ENCODE results near the gene C8G. TPM values are rescaled to one million over a fixed set of nuclear protein-coding genes. Genes with fewer than 3 reads are reported as not detected.

The C8G gene
- polyA plus RNA-seq, 1 donor from 2014 or later = not detected

GRCh38 chr9:136963751-136964150 is 18.7 kb downstream of the C8G start:
- Histone ChIP-seq H3F3A (ENCODE audit: insufficient read depth, low read length, poor library complexity, severe bottlenecking) (no peaks in the 10 kb centered on the region), H3K4me3 (ENCODE audit: low read length) (no peak overlapping the region), H3K27me3 (ENCODE audit: insufficient read depth, low read depth, low read length) (no peaks in the 10 kb centered on the region), H3K9me3 (ENCODE audit: low read length) (no peaks in the 10 kb centered on the region), H3K27ac (ENCODE audit: low read length) (no peak overlapping the region), H3K79me2 (replicated peaks; ENCODE audit: insufficient read depth, low read length) (no peaks in the 10 kb centered on the region), H3K4me2 (ENCODE audit: low read length) (no peak overlapping the region), H3K9ac (ENCODE audit: low read length) (no peak overlapping the region), H2AFZ (ENCODE audit: low read depth, low read length) (no peak overlapping the region), H4K20me1 (ENCODE audit: insufficient read depth) (no peaks in the 10 kb centered on the region), H3K36me3 (ENCODE audit: insufficient read depth, low read length) (no peaks in the 10 kb centered on the region), H3K9me2 (ENCODE audit: insufficient read depth, low read length) (no peaks in the 10 kb centered on the region)
- no peak for TF ChIP-seq POLR2AphosphoS5 (IDR thresholded peaks at IDR 0.05)
- no peak for TF ChIP-seq REST (IDR thresholded peaks at IDR 0.05; ENCODE audit: borderline replicate concordance)
- TF ChIP-seq RAD21 (conservative IDR thresholded peaks at IDR 0.05) = no peak
- TF ChIP-seq EP300 (conservative IDR thresholded peaks at IDR 0.05; ENCODE audit: poor library complexity, severe bottlenecking) = no peak
- no peak for TF ChIP-seq EZH2 (IDR thresholded peaks at IDR 0.05; ENCODE audit: borderline replicate concordance, insufficient read depth, low read length, poor library complexity, severe bottlenecking)
- no peak for TF ChIP-seq TAF1 (IDR thresholded peaks at IDR 0.05; ENCODE audit: low read depth)
- TF ChIP-seq CTCF (IDR thresholded peaks at IDR 0.05; ENCODE audit: poor library complexity, severe bottlenecking) = no peak
- TF ChIP-seq MXI1 (conservative IDR thresholded peaks at IDR 0.05; ENCODE audit: poor library complexity, severe bottlenecking) = no peak
- TF ChIP-seq SMC3 (conservative IDR thresholded peaks at IDR 0.05; ENCODE audit: poor library complexity) = no peak

- TF ChIP-seq EZH2 (IDR thresholded peaks at IDR 0.05; ENCODE audit: borderline replicate concordance, insufficient read depth, low read length, poor library complexity, severe bottlenecking) (no peak), EP300 (conservative IDR thresholded peaks at IDR 0.05; ENCODE audit: poor library complexity, severe bottlenecking) (no peak), SMC3 (conservative IDR thresholded peaks at IDR 0.05; ENCODE audit: poor library complexity) (no peak), POLR2AphosphoS5 (IDR thresholded peaks at IDR 0.05) (no peak), MXI1 (conservative IDR thresholded peaks at IDR 0.05; ENCODE audit: poor library complexity, severe bottlenecking) (no peak), TAF1 (IDR thresholded peaks at IDR 0.05; ENCODE audit: low read depth) (no peak), CTCF (IDR thresholded peaks at IDR 0.05; ENCODE audit: poor library complexity, severe bottlenecking) (no peak), RAD21 (conservative IDR thresholded peaks at IDR 0.05) (no peak), REST (IDR thresholded peaks at IDR 0.05; ENCODE audit: borderline replicate concordance) (no peak)
- no peaks in the 10 kb centered on the region for H4K20me1 ChIP-seq (ENCODE audit: insufficient read depth)
- no peaks in the 10 kb centered on the region for H3K36me3 ChIP-seq (ENCODE audit: insufficient read depth, low read length)
- H3F3A ChIP-seq (ENCODE audit: insufficient read depth, low read length, poor library complexity, severe bottlenecking) = no peaks in the 10 kb centered on the region
- no peaks in the 10 kb centered on the region for H3K9me3 ChIP-seq (ENCODE audit: low read length)
- no peak overlapping the region for H3K4me2 ChIP-seq (ENCODE audit: low read length)
- no peaks in the 10 kb centered on the region for H3K79me2 ChIP-seq (replicated peaks; ENCODE audit: insufficient read depth, low read length)
- no peak overlapping the region for H3K4me3 ChIP-seq (ENCODE audit: low read length)
- H2AFZ ChIP-seq (ENCODE audit: low read depth, low read length) = no peak overlapping the region
- H3K27me3 ChIP-seq (ENCODE audit: insufficient read depth, low read depth, low read length) = no peaks in the 10 kb centered on the region
- no peak overlapping the region for H3K9ac ChIP-seq (ENCODE audit: low read length)
- H3K9me2 ChIP-seq (ENCODE audit: insufficient read depth, low read length) = no peaks in the 10 kb centered on the region
- H3K27ac ChIP-seq (ENCODE audit: low read length) = no peak overlapping the region
Observed at GRCh38 chr9:136964171-136964689, 19.2 kb downstream of the C8G start.
